GM19463 (cell line): Measurements from ENCODE around the gene RIPOR3.
"Not testable (repeated sequence)": the region's sequence is repeated elsewhere in the genome, so short reads cannot be mapped to it uniquely, and the experiment has no call there.

Experiments
- ATAC-seq: cut with Tn5 transposase; IDR thresholded peaks from one replicate; pipeline ENCODE4 v1.9.1; 2021; ENCODE audit warnings: mild to moderate bottlenecking, moderate library complexity; ENCODE audit not compliant: unreplicated experiment

Gene RIPOR3

DNA sequence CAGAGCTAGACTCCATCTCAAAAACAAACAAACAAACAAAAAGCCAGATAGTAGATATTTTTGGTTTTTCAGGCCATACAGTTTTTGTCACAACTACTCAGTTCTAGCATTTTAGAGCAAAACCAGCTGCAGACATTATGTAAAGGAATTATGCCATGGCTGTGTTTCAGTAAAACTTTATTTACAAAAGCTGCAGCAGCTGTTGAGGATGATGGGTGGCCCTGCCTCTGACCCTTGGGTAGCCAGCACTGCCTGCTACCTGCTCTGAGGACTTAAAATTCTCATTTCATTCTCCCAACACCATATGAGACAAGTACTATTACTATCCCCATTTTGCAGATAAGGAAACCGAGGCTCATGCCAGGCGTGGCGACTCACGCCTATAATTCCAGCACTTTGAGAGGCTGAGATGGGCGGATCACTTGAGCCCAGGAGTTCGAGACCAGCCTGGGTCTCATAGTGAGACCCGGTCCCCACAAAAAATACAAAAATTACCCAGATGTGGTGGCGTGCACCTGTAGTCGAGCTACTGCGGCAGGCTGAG lies 56.3 kb downstream of the RIPOR3 start:
- no peak for ATAC-seq

DNA sequence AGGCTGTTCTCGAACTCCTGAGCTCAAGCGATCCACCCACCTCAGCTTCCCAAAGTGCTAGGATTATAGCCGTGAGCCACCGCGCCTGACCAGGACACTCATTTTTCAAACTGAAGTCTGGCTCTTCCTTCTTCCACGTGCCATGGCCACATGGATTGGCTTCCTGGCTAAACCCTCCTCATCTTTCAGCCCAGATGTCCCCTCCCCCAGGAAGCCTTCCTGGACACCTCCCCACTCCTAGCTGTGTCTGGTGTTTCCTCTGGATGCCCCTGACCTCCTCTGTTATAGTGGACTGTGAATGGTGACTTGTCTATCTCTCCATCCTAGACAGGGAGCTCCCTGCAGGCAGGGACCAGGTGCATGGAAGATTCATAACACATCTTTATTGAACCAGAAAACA lies 57.2 kb downstream of the RIPOR3 start:
- no peak for ATAC-seq

DNA sequence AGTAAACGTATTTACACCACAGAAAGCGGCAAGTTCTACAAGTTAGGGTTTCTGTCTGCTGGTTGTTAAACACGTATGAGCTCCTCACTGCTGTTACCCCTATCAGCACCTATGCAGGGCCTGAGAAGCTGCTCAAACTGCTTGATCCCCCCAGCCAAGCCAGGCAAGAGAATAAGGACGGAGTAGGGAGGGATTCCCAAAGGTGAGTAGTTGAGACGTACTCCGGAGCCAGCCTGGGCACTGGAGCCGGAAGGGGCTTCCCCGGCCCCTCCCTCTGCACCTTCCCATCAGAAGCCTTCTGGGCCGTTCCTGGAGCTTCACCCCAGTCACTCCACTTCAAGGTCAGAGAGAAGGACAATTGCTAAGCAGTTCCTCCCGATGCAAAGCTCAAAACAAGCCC lies 58.0 kb downstream of the RIPOR3 start:
- no peak for ATAC-seq

DNA sequence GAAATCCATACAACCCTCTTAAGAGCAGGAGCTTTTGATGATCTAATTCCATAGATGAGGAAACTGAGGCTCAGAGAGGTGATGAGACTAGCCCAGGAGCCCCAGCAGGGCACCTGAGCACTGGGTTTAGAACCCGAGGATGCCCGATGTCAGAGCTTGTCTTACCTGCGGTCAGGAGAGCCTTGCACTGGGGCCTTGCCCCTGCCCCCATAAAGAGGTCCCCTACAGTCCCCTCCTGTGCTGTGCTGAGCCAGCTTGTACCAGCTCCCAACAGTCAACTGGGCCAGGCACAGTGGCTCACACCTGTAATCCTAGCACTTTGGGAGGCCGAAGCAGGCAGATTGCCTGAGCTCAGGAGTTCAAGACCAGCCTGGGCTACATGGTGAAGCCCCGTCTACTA lies 58.6 kb downstream of the RIPOR3 start:
- no peak for ATAC-seq

DNA sequence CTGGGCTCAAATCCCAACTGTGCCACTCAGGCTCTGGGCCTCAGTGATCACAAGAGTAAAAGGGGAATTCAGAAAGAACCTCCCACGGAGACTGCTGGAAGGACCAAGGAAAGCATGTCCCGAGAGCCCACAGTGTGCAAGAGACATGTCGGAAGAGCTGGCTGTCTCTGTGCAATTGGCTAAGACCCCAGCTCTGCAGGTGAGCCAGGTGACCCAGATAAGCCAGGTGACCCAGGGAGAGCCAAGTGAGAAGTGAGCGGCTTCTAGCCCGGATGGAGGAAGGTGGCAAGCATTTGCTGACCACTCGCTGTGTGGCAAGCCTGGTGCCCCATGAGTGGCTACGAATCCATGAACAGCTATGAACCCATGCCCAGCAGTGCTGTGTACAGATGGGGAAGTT lies 59.1 kb downstream of the RIPOR3 start:
- ATAC-seq: no peak

GRCh38 chr20:50630578-50631263 lies 60.6 kb downstream of the RIPOR3 start:
- ATAC-seq: no peak

GRCh38 chr20:50629670-50630045 lies 61.7 kb downstream of the RIPOR3 start:
- no peak for ATAC-seq

- no peak for ATAC-seq
These were observed 62.3 kb downstream of the RIPOR3 start for GRCh38 chr20:50628853-50629669.

- ATAC-seq: no peak
These were observed 63.0 kb downstream of the RIPOR3 start for GRCh38 chr20:50628332-50628731.

DNA sequence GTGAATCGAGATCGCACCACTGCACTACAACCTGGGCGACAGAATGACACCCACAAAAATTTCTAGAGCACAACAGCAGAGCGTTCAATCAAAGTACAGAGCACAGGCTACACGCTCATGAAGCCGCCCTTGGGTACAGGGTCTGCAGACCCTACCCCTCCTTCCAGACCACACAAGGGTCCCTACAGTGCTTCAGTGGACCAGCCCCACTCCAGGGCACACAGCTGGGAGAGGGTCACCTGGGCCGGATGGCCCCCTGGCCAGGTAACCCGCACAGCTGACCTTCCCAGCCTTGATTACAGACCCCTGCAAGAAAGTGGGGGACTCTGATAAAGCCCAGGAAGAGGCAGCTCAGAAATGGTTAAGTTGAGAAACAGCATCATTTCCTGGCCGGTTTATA lies 63.6 kb downstream of the RIPOR3 start:
- no peak for ATAC-seq

- no peak for ATAC-seq
These were observed 65.2 kb downstream of the RIPOR3 start for GRCh38 chr20:50625986-50626677.

- no peak for ATAC-seq
These were observed 66.9 kb downstream of the RIPOR3 start for GRCh38 chr20:50624351-50625016.

DNA sequence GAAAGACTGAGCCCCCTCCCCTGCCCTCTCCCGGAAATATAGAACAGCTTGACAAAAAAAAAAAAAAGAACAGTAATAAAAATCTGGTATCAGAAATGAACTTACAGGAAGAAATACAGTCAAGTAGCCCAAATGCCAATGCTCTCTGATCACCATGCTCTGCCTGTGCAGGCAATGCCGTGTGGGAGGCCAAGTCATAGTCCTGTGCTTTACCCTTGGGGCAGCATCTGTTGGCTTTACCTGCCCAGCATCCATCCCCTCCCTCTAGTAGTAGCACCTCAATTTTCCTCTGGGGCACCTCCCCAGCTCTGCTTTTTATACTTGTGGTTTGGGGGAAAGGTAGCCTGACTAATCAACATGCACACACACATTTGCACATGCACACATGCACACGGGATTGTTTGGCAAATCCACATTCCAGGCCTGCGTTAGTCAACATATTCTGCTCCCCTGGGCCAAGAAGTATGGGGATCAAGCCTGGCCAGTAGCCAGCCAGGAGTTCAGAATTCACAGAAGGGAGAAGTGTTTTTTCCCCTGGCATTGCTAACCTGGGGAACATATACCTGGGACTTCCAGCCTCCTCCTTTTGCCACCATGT lies 70.2 kb downstream of the RIPOR3 start:
- ATAC-seq: no peak

GRCh38 chr20:50620459-50620858 lies 70.9 kb downstream of the RIPOR3 start:
- not testable (repeated sequence) for ATAC-seq

GRCh38 chr20:50618537-50618936 lies 72.8 kb downstream of the RIPOR3 start:
- ATAC-seq: no peak

DNA sequence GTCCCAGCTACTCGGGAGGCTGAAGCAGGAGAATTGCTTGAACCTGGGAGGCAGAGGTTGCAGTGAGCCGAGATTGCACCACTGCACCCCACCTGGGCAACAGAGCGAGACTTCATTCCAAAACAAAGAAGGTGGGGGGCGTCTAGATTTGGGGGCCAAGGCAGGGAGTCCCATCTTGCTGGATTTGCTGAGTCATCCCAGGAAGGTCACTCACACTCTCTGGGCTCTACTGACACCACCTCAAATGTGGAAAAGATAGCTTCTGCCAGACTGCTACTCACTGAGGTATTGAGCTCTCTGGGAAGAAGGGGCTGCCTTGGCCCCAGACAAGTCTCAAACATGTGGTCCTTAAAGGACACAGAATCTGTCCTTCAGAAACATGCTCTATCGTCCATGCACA lies 74.3 kb downstream of the RIPOR3 start:
- ATAC-seq: no peak

GRCh38 chr20:50615407-50615806 lies 75.9 kb downstream of the RIPOR3 start:
- no peak for ATAC-seq

GRCh38 chr20:50613438-50614169 lies 77.7 kb downstream of the RIPOR3 start:
- ATAC-seq: no peak

GRCh38 chr20:50611128-50611810 lies 80.1 kb downstream of the RIPOR3 start:
- no peak for ATAC-seq
